Duodenal mucosa (tissue), 2 donors: Measurements from ENCODE around the gene ANXA5.

Experiments used
- H3K27ac ChIP-seq: one replicate; pipeline ENCODE4 v1.7.0; 2013; ENCODE audit warnings: low read depth, low read length
- H3K27me3 ChIP-seq, 2 donors: one replicate each; pipeline ENCODE4 v1.7.0; 2013; ENCODE audit warnings: low read length in 2 of 2, control low read depth in 1 of 2; ENCODE audit not compliant: insufficient read depth in 2 of 2, control insufficient read depth in 1 of 2
- H3K36me3 ChIP-seq, 2 donors: one replicate each; pipeline ENCODE4 v1.7.0; 2013; ENCODE audit warnings: low read length in 2 of 2, control low read depth in 1 of 2; ENCODE audit not compliant: insufficient read depth in 2 of 2, control insufficient read depth in 1 of 2
- H3K4me1 ChIP-seq, 2 donors: one replicate each; pipeline ENCODE4 v1.7.0; 2013; ENCODE audit warnings: low read length in 2 of 2, control low read depth in 1 of 2; ENCODE audit not compliant: insufficient read depth in 2 of 2, control insufficient read depth in 1 of 2
- H3K4me3 ChIP-seq, 2 donors: one replicate each; pipeline ENCODE4 v1.7.0; 2013; ENCODE audit warnings: low read length in 2 of 2, low read depth in 1 of 2
- H3K9ac ChIP-seq, 2 donors: one replicate each; pipeline ENCODE4 v1.7.0; 2013; ENCODE audit warnings: low read length in 2 of 2, low read depth in 1 of 2
- H3K9me3 ChIP-seq, 2 donors: one replicate each; pipeline ENCODE4 v1.7.0; 2013; ENCODE audit warnings: low read length in 2 of 2, control low read depth in 1 of 2; ENCODE audit not compliant: control insufficient read depth in 1 of 2

ANXA5 gene

GRCh38 chr4:121696581-121697461, at the start of gene ANXA5:
Gene ANXA5 (minus strand): TSS chr4:121696980. CDS start chr4:121696589, 391 bp downstream.
- Histone ChIP-seq H3K27ac (peak within 1 kb of the TSS; percentile 94), H3K4me1 (peaks cover 21 to 22% of the 10 kb centered on the region in 2 donors), H3K36me3 (no peaks in the 10 kb centered on the region), H3K9me3 (no peaks in the 10 kb centered on the region), H3K9ac (peak within 1 kb of the TSS; percentile 86 to 92), H3K4me3 (peak within 1 kb of the TSS; percentile 95 to 98), H3K27me3 (no peaks in the 10 kb centered on the region)

- Histone ChIP-seq H3K27me3 (no peaks in the 10 kb centered on the region), H3K9me3 (no peaks in the 10 kb centered on the region), H3K27ac (no peak overlapping the region), H3K36me3 (no peaks in the 10 kb centered on the region), H3K4me1 (no peaks in the 10 kb centered on the region), H3K4me3 (no peak overlapping the region), H3K9ac (no peak overlapping the region)
These were observed 46.0 kb upstream of the ANXA5 start for GRCh38 chr4:121742794-121743193.

GRCh38 chr4:121741751-121742150, 45.0 kb upstream of the ANXA5 start:
- Histone ChIP-seq H3K27ac (no peak overlapping the region), H3K9me3 (no peaks in the 10 kb centered on the region), H3K4me1 (no peaks in the 10 kb centered on the region)

GRCh38 chr4:121740796-121741409, 44.1 kb upstream of the ANXA5 start:
- Histone ChIP-seq H3K27me3 (no peaks in the 10 kb centered on the region), H3K4me3 (no peak overlapping the region), H3K4me1 (no peaks in the 10 kb centered on the region), H3K36me3 (no peaks in the 10 kb centered on the region), H3K27ac (no peak overlapping the region), H3K9me3 (no peaks in the 10 kb centered on the region), H3K9ac (no peak overlapping the region)

More at GRCh38 chr4:121741751-121742150, 45.0 kb upstream of the ANXA5 start:
- H3K9ac ChIP-seq, result no peak overlapping the region
- no peaks in the 10 kb centered on the region for H3K27me3 ChIP-seq
- H3K4me3 ChIP-seq, result no peak overlapping the region
- no peaks in the 10 kb centered on the region for H3K36me3 ChIP-seq

- H3K9ac ChIP-seq, result no peak overlapping the region
- no peaks in the 10 kb centered on the region for H3K9me3 ChIP-seq
- no peak overlapping the region for H3K4me3 ChIP-seq
- H3K27me3 ChIP-seq, result no peaks in the 10 kb centered on the region
- H3K36me3 ChIP-seq, result no peaks in the 10 kb centered on the region
- no peak overlapping the region for H3K27ac ChIP-seq
- H3K4me1 ChIP-seq, result no peaks in the 10 kb centered on the region
These were observed 42.8 kb upstream of the ANXA5 start for GRCh38 chr4:121739575-121739974.

- H3K4me3 ChIP-seq, result no peak overlapping the region
- no peaks in the 10 kb centered on the region for H3K36me3 ChIP-seq
- H3K27ac ChIP-seq, result no peak overlapping the region
- H3K27me3 ChIP-seq, result no peaks in the 10 kb centered on the region
- no peaks in the 10 kb centered on the region for H3K4me1 ChIP-seq
- H3K9me3 ChIP-seq, result no peaks in the 10 kb centered on the region
- no peak overlapping the region for H3K9ac ChIP-seq
These were observed 42.2 kb upstream of the ANXA5 start for GRCh38 chr4:121738780-121739535.

- Histone ChIP-seq H3K27me3 (no peaks in the 10 kb centered on the region), H3K36me3 (no peaks in the 10 kb centered on the region), H3K27ac (no peak overlapping the region), H3K4me3 (no peak overlapping the region), H3K4me1 (no peaks in the 10 kb centered on the region), H3K9ac (no peak overlapping the region), H3K9me3 (no peaks in the 10 kb centered on the region)
These were observed 41.2 kb upstream of the ANXA5 start for GRCh38 chr4:121737846-121738554.

- no peak overlapping the region for H3K27ac ChIP-seq
- H3K4me3 ChIP-seq, result no peak overlapping the region
- no peak overlapping the region for H3K9ac ChIP-seq
- H3K4me1 ChIP-seq, result no peaks in the 10 kb centered on the region
- no peaks in the 10 kb centered on the region for H3K9me3 ChIP-seq
- no peaks in the 10 kb centered on the region for H3K27me3 ChIP-seq
- no peaks in the 10 kb centered on the region for H3K36me3 ChIP-seq
These were observed 40.1 kb upstream of the ANXA5 start for GRCh38 chr4:121736735-121737351.

GRCh38 chr4:121734571-121734970, 37.8 kb upstream of the ANXA5 start:
- Histone ChIP-seq H3K36me3 (no peaks in the 10 kb centered on the region), H3K27me3 (no peaks in the 10 kb centered on the region), H3K9me3 (no peaks in the 10 kb centered on the region), H3K4me1 (no peaks in the 10 kb centered on the region), H3K4me3 (no peak overlapping the region), H3K9ac (no peak overlapping the region), H3K27ac (no peak overlapping the region)
